T-helper 1 cell (primary cell): Measurements from ENCODE around the gene SMARCA2.
A peak's percentile ranks its signal among the peaks of the same experiment; 100 is the strongest.

Source experiments
- DNase-seq, 5 donors: peaks; one replicate each; pipeline ENCODE4 v3.0.0-alpha.2; 2012 to 2020

Gene SMARCA2

DNA sequence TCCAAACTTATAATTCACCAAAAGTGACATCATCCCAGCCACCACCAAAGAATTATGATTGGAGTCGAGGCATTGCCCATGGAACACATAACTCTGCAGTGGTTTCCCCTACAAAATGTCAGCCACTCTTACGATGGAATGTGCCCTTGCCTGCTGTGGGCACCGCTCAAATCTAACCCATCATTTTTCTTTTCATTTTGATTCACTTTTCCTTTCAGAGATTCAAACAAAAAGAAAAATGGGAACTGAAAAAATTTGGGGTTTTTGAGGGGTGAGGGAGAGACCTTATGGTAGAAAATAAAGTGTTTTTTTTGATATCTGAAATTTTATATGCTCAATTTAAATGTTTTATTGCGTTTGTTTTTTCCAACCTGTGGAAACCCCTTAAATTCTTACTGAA lies 28.1 kb downstream of the SMARCA2 start:
- no peak for DNase-seq

GRCh38 chr9:2043881-2044462 lies 28.8 kb downstream of the SMARCA2 start:
- no peak for DNase-seq

DNA sequence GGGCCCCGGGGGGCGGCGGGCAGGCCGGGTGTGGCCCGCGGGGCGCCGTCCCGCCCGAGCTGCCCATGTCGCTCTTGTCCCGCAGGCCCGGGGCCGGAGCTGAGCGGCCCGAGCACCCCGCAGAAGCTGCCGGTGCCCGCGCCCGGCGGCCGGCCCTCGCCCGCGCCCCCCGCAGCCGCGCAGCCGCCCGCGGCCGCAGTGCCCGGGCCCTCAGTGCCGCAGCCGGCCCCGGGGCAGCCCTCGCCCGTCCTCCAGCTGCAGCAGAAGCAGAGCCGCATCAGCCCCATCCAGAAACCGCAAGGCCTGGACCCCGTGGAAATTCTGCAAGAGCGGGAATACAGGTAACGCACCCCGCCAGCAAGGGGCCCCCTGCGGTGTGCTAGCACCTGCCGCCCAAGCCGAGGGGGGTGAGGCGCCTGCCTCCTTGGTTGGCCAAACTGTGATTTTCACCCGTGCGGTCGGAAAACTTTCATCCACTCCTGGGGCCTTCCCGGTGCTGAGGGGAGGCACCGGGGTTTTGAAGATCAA lies 32.1 kb downstream of the SMARCA2 start:
- no peak for DNase-seq

- DNase-seq, result no peak
These were observed 32.8 kb downstream of the SMARCA2 start for GRCh38 chr9:2047916-2048315.

DNA sequence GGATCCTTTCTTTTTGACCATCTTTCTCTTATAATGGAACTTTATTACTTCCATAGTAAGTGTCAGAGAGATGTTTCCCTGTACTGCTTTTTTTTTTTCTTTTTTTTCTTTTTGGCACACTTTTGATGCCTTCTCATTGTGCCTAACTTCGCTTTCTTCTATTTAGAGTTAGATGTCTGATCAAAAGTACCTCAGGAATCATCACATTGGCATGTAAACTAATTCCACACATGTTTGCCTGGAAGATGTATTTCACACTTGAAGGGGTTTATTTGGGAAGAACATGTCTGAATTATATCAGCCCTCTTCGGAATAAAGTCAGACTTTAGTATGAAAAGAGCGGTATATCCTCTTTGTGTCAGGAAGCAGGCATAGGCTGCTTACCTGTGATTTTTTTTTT lies 35.1 kb downstream of the SMARCA2 start:
- no peak for DNase-seq

GRCh38 chr9:2053883-2054845 lies 39.0 kb downstream of the SMARCA2 start:
- peak in 4 of 5 donors; percentile 36 to 91 (median 55) for DNase-seq

- DNase-seq, result peak in 1 of 5 donors; percentile 77
These were observed 40.1 kb downstream of the SMARCA2 start for GRCh38 chr9:2055203-2055658.

DNA sequence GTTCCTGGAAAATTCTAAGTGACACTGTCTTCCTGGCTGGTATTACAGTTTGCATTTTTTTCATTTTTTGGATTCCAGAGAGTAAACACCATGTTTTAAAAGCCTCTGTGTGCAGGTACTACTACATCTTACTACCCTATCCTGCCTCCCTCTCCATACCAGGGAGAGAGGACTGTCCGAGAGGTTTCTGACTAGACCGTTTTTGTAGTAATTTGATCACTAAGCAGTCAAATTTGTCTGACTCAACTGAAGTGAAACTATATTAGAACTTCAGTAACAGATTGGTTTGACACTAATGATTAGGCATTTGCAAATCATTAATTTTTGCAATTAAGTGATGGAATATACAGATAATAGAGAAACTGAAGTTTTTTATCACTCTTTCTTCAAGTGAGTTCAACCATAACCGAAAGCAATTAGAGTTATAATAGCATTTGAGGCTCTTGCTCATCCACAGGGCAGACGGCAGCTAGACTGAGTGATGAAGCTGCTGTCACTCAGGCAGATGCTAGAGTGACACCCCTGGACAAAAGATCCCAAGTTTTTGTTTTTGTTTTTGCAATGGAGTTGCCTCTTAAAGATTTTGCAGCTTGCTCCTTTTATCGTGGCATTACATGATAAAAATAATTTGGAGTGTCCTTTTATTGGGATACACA lies 44.3 kb downstream of the SMARCA2 start:
- no peak for DNase-seq

DNA sequence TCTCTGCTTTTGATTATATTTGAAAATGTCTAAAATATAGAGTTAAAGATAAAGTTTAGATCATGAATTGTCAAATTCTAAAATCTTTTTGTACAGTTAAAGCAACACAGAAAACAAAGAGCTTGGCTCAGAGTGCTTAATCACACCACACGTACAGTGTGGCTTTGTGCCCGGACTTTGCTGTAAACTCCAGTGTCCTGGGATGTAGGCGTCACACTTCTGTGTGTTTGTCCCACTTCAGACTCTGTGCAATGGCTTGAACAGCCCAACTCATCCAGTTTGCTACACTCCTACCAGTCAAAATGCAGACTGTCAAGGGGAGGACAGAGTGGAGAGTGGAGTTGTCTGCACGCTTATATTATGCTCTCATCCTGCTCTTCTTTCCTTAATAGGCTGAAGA lies 45.3 kb downstream of the SMARCA2 start:
- DNase-seq, result no peak

GRCh38 chr9:2065704-2066103 lies 50.6 kb downstream of the SMARCA2 start:
- DNase-seq, result no peak

DNA sequence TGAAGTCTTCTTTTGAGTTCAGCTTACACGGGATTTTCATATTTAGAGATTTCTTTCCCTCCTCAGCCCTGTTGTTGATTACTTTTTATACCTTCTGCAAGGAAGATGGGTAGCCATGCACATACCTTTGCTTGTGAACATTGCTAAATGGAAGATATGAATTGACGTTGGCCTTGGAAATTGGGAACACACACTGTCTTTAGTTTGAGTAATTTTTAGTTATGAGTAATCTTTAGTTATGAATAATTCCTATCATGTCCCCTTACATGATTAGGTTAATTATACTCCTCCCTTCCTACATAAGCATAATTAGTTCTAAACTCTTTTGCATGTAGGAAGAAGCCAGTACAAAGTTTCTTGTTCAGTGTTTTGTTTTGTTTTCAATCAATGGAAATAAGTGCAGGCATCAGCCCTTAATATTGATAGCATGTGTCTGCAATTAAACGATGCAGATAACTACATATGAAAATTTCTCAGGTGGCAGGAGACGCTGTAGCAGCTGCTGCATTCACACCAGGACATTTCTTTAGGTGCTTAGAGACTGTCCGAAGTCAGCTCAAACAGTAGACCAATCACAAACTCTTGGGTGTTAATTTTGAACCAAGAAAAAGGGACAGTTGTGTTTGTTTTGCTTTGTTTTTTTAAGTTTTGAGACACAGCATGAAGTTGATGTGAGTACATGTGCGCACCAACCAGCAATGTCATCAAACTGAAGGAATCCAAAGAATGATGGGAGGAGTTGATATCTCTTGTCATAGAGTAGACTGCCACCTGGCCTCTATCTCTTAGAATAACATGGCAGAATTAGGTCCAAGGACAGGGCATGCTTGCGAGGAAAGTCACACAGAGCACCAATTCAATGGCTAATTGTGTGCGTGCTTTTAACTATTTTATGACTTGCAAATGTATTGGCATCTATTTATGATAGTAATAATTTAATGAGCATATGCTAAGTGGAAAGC lies 51.4 kb downstream of the SMARCA2 start:
- DNase-seq, result no peak

- DNase-seq, result no peak
These were observed 57.7 kb downstream of the SMARCA2 start for GRCh38 chr9:2072752-2073405.

DNA sequence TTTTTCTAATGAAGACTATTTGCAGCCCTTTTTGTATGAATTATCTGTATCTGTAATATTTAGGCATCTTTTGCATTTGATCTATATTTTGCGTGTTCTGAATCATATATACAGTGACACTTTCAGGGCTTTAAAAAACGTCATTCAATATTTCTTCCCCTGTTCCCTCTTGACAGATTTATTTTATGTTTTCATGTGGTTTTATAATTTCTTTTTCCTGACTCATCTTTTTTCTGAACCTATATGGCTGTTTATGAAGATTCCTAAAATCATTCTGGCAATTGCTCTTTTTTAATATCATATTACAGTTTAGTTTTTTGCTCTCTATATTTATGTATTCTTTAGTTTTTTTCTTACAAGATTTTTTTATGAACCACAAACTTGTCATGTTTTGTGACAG lies 67.6 kb downstream of the SMARCA2 start:
- DNase-seq, result no peak

- no peak for DNase-seq
These were observed 68.3 kb downstream of the SMARCA2 start for GRCh38 chr9:2083479-2083878.

DNA sequence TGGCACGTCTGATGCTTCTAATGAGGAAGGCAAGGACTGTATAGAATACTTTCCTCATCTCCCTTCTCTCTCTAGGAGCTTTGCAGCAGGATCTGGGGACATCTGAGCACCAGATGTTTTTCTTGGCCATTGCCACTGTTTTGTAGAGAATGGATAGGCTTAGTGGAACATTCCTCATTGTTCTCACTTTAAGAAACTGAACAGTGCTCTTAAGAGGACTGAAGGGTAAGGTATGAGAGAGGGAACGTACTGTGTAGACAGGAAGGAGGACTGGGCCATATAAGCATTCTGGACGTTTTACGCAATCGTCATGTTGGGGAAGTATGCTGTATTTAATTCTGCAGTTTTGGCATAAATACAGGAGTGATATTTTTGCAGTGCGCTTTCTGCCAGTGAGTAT lies 70.6 kb downstream of the SMARCA2 start:
- DNase-seq, result no peak

DNA sequence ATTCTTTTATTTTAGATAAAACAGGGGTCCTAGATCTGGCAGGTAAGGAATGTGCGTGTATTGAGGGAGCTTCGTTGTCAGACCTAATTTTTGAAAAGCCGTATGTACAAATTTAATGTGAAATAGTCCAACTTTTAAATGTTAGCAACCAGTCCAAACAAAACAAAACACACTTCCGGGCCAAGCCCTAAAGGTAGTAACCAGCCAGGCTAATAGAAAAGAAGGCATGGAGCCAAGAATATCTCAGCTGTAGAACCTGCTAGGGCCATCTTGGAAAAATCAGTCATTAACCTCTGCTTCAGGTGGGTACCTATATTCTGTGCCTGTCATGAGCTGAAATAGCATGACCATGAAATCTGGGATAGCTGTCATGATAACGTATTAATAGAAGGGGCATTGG lies 71.0 kb downstream of the SMARCA2 start:
- DNase-seq, result no peak

- no peak for DNase-seq
These were observed 71.8 kb downstream of the SMARCA2 start for GRCh38 chr9:2086971-2087370.

- peak in 2 of 5 donors; percentile 21 to 58 for DNase-seq
These were observed 72.6 kb downstream of the SMARCA2 start for GRCh38 chr9:2087500-2088313.

DNA sequence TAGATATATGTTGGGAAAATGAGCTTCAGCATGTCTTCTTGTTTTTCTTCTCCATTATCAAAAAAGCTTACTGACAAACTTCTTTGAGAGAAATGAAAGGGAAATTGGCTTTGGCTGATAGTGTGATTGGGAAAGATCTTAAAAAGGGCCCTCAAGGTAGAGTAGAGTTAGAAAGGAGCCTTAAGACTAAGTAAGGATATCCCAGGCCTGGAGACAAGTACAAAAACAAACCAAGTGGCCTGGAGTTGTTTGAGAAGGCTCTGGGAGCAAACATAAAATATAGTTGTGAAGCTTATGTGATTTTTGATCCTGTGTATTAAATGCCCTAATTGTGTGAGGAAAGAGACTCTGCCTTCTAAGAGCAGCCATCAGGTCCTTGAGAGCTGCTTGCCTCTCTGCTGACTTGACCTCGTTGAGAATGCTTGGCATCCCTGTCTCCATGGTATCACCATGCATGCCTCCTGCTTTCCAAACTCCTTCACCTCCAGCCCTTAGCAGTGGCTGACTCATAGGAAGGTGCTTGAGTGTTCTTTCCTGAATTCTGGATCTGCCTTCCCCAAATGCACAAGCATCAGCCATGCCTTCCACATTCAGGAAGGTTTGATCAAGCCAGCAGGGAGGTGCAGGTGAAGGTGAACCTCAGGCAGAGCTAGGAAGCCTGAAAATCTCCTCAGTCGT lies 78.9 kb downstream of the SMARCA2 start:
- no peak for DNase-seq

- DNase-seq, result no peak
These were observed 81.3 kb downstream of the SMARCA2 start for GRCh38 chr9:2096376-2096970.
